Measurements from ENCODE around the gene LAPTM5.

The LAPTM5 gene

GRCh38 chr1:30787266-30787665 is 29.7 kb upstream of the LAPTM5 start:
- DNase-seq (ENCODE audit: low read depth) = no peak

- DNase-seq (ENCODE audit: low read depth) = no peak
These were observed 28.9 kb upstream of the LAPTM5 start for GRCh38 chr1:30786264-30786991.

- no peak for DNase-seq (ENCODE audit: low read depth)
These were observed 28.1 kb upstream of the LAPTM5 start for GRCh38 chr1:30785714-30786113.

- DNase-seq (ENCODE audit: low read depth) = no peak
These were observed 27.6 kb upstream of the LAPTM5 start for GRCh38 chr1:30785181-30785580.

GRCh38 chr1:30783256-30783915 is 25.8 kb upstream of the LAPTM5 start:
- DNase-seq (ENCODE audit: low read depth) = no peak

GRCh38 chr1:30782361-30783255 is 25.0 kb upstream of the LAPTM5 start:
- peak; percentile 41 for DNase-seq (ENCODE audit: low read depth)

- DNase-seq (ENCODE audit: low read depth) = no peak
These were observed 24.3 kb upstream of the LAPTM5 start for GRCh38 chr1:30781906-30782305.

GRCh38 chr1:30780409-30780808 is 22.8 kb upstream of the LAPTM5 start:
- DNase-seq (ENCODE audit: low read depth) = no peak

- DNase-seq (ENCODE audit: low read depth) = peak; percentile 48
These were observed 21.9 kb upstream of the LAPTM5 start for GRCh38 chr1:30779294-30780071.

GRCh38 chr1:30778979-30779293 is 21.4 kb upstream of the LAPTM5 start:
- no peak for DNase-seq (ENCODE audit: low read depth)

GRCh38 chr1:30778154-30778978 is 20.8 kb upstream of the LAPTM5 start:
- peak; percentile 100 for DNase-seq (ENCODE audit: low read depth)

GRCh38 chr1:30777904-30778153 is 20.3 kb upstream of the LAPTM5 start:
- no peak for DNase-seq (ENCODE audit: low read depth)

GRCh38 chr1:30777060-30777903 is 19.7 kb upstream of the LAPTM5 start:
- DNase-seq (ENCODE audit: low read depth) = no peak

GRCh38 chr1:30776097-30777059 is 18.8 kb upstream of the LAPTM5 start:
- no peak for DNase-seq (ENCODE audit: low read depth)

- no peak for DNase-seq (ENCODE audit: low read depth)
These were observed 17.9 kb upstream of the LAPTM5 start for GRCh38 chr1:30775433-30775975.

GRCh38 chr1:30774550-30775432 is 17.2 kb upstream of the LAPTM5 start:
- DNase-seq (ENCODE audit: low read depth) = no peak

GRCh38 chr1:30773722-30774358 is 16.3 kb upstream of the LAPTM5 start:
- no peak for DNase-seq (ENCODE audit: low read depth)

- no peak for DNase-seq (ENCODE audit: low read depth)
These were observed 13.4 kb upstream of the LAPTM5 start for GRCh38 chr1:30771005-30771404.
